BE2C (cell line): Measurements from ENCODE around the gene PINLYP.

Source experiments
- DNase-seq: peaks from one replicate; pipeline ENCODE4 v3.0.0-alpha.2; 2020
- H3K27me3 ChIP-seq: fragments of 250-450 bp; sonication (Bioruptor Pico); 2 replicates; pipeline ENCODE4 v1.5.1; 2020; ENCODE audit warnings: mild to moderate bottlenecking
- H3K36me3 ChIP-seq: fragments of 250-450 bp; sonication (Bioruptor Pico); 2 replicates; pipeline ENCODE4 v1.5.1; 2020; ENCODE audit warnings: mild to moderate bottlenecking
- H3K4me1 ChIP-seq: fragments of 250-450 bp; sonication (Bioruptor Pico); 2 replicates; pipeline ENCODE4 v1.5.1; 2020
- H3K4me3 ChIP-seq: 2 replicates; pipeline ENCODE4 v1.5.1; 2011; ENCODE audit warnings: low read depth, low read length
- H3K9me3 ChIP-seq: fragments of 250-450 bp; sonication (Bioruptor Pico); 2 replicates; pipeline ENCODE4 v1.5.1; 2020
- TF ChIP-seq, protein P1 (sequence below): IDR thresholded peaks from 2 replicates; pipeline ENCODE4 v1.5.1; 2012; ENCODE audit warnings: mild to moderate bottlenecking, low read depth, low read length

Gene PINLYP

GRCh38 chr19:43555185-43555770 lies 20.3 kb upstream of the PINLYP start:
- Histone ChIP-seq H3K36me3 (peaks cover 40% of the 10 kb centered on the region), H3K9me3 (no peaks in the 10 kb centered on the region), H3K4me1 (no peaks in the 10 kb centered on the region), H3K27me3 (no peaks in the 10 kb centered on the region; the same call in 1 of the 2 replicates), H3K4me3 (no peak overlapping the region)
- TF ChIP-seq, protein P1, sequence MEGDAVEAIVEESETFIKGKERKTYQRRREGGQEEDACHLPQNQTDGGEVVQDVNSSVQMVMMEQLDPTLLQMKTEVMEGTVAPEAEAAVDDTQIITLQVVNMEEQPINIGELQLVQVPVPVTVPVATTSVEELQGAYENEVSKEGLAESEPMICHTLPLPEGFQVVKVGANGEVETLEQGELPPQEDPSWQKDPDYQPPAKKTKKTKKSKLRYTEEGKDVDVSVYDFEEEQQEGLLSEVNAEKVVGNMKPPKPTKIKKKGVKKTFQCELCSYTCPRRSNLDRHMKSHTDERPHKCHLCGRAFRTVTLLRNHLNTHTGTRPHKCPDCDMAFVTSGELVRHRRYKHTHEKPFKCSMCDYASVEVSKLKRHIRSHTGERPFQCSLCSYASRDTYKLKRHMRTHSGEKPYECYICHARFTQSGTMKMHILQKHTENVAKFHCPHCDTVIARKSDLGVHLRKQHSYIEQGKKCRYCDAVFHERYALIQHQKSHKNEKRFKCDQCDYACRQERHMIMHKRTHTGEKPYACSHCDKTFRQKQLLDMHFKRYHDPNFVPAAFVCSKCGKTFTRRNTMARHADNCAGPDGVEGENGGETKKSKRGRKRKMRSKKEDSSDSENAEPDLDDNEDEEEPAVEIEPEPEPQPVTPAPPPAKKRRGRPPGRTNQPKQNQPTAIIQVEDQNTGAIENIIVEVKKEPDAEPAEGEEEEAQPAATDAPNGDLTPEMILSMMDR = peak; percentile 93
- DNase-seq = peak; percentile 84

GRCh38 chr19:43560687-43561086 lies 14.9 kb upstream of the PINLYP start:
- H3K9me3 ChIP-seq = no peaks in the 10 kb centered on the region
- no peak overlapping the region for H3K4me3 ChIP-seq
- DNase-seq = no peak
- no peaks in the 10 kb centered on the region for H3K4me1 ChIP-seq
- H3K27me3 ChIP-seq = no peaks in the 10 kb centered on the region
- TF ChIP-seq, protein P1 = peak; percentile 10; the same call in 1 of the 2 replicates
- no peaks in the 10 kb centered on the region; the same call in 1 of the 2 replicates for H3K36me3 ChIP-seq

DNA sequence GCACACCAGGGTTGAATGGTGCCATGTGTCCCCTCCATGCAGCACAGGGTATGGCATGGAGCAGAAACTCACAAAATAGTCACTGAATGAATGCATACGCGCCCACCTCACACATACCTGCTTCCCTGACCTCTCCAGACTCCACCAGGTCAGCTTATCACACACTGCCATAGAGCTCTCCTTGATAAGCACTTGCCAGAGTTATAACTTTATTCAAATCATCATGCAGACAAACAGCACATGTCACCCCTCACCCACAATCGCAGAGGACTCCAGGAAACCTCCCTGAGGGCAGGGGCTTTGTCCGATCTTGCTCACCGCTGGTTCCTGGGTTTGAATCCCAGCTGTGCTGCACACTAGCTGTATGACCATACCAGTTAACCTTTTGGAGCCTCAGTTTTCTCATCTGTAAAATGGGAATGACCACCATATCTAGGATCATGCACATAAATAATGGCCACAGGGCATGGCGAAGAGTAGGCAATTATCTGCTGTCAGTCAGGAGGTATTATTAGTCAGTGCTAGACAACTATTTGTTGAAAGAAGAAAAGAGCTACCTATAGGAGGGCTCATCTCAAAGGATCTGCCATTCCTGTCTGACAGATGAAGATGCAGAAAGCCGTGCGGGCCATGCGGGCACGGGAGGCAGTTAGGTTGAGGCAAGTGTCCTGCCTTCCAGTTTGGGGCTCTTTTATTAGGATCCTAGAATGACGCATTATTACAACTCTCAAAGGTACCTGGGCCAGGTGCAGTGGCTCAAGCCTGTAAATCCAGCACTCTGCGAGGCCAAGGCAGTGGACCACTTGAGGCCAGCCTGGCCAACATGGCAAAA lies 14.2 kb upstream of the PINLYP start:
- H3K4me1 ChIP-seq = no peaks in the 10 kb centered on the region
- H3K27me3 ChIP-seq = no peaks in the 10 kb centered on the region
- DNase-seq = no peak
- no peak overlapping the region for H3K4me3 ChIP-seq
- TF ChIP-seq, protein P1 = no peak
- H3K36me3 ChIP-seq = no peaks in the 10 kb centered on the region
- H3K9me3 ChIP-seq = no peaks in the 10 kb centered on the region

GRCh38 chr19:43562226-43562697 lies 13.3 kb upstream of the PINLYP start:
- H3K36me3 ChIP-seq = no peaks in the 10 kb centered on the region
- no peak overlapping the region for H3K4me3 ChIP-seq
- no peaks in the 10 kb centered on the region for H3K4me1 ChIP-seq
- TF ChIP-seq, protein P1 = no peak
- no peak for DNase-seq
- no peaks in the 10 kb centered on the region for H3K27me3 ChIP-seq
- H3K9me3 ChIP-seq = no peaks in the 10 kb centered on the region

GRCh38 chr19:43562698-43563241 lies 12.8 kb upstream of the PINLYP start:
- Histone ChIP-seq H3K9me3 (no peaks in the 10 kb centered on the region), H3K36me3 (no peaks in the 10 kb centered on the region), H3K4me1 (no peaks in the 10 kb centered on the region), H3K27me3 (no peaks in the 10 kb centered on the region), H3K4me3 (no peak overlapping the region)
- no peak for DNase-seq
- TF ChIP-seq, protein P1 = no peak
